ENCODE results near the gene WRAP73. TPM values are rescaled to one million over a fixed set of nuclear protein-coding genes. Genes with fewer than 3 reads are reported as not detected.

Gene WRAP73
- total RNA-seq, 1 donor from 2014 or later = 15.6 TPM

- Mint-ChIP-seq H3K36me3 (ENCODE audit: low read depth, unreplicated experiment) (no peaks in the 10 kb centered on the region), H3K27me3 (ENCODE audit: low read depth, unreplicated experiment) (peaks cover 17% of the 10 kb centered on the region), H3K9me3 (ENCODE audit: unreplicated experiment) (no peaks in the 10 kb centered on the region), H3K4me3 (ENCODE audit: unreplicated experiment) (no peak overlapping the region), H3K27ac (ENCODE audit: unreplicated experiment) (no peak overlapping the region), H3K4me1 (ENCODE audit: low read depth, unreplicated experiment) (no peaks in the 10 kb centered on the region)
- FAIRE-seq (no peak), DNase-seq (ENCODE audit: low read depth) (no peak)
- H3K9ac ChIP-seq (ENCODE audit: low read length) = no peak overlapping the region
- no peak overlapping the region for H3K27ac ChIP-seq (ENCODE audit: low read depth, low read length)
- peaks cover 9% of the 10 kb centered on the region for H3K27me3 ChIP-seq (ENCODE audit: insufficient read depth, low read length)
- no peaks in the 10 kb centered on the region for H3K79me2 ChIP-seq (ENCODE audit: insufficient read depth, low read length)
- no peak overlapping the region for H2AFZ ChIP-seq (ENCODE audit: low read depth, low read length)
- TF ChIP-seq EZH2 (IDR thresholded peaks at IDR 0.05; ENCODE audit: insufficient read depth, low read length) = no peak
- TF ChIP-seq CTCF (IDR thresholded peaks at IDR 0.05; ENCODE audit: insufficient read depth, low read depth, low read length) = no peak
- no peak overlapping the region for H3K4me3 ChIP-seq (ENCODE audit: insufficient read depth, low read depth, low read length)
- H3K4me1 ChIP-seq (ENCODE audit: insufficient read depth, low read length) = no peaks in the 10 kb centered on the region
- H3K4me2 ChIP-seq (ENCODE audit: low read length) = no peak overlapping the region
- H3K9me3 ChIP-seq (ENCODE audit: insufficient read depth, low read depth, low read length) = no peaks in the 10 kb centered on the region
- H4K20me1 ChIP-seq (ENCODE audit: insufficient read depth, low read length) = no peaks in the 10 kb centered on the region
- H3K36me3 ChIP-seq (ENCODE audit: insufficient read depth, low read length) = no peaks in the 10 kb centered on the region
Observed at GRCh38 chr1:3604997-3605823, 44.7 kb downstream of the WRAP73 start.

- TF ChIP-seq EZH2 (IDR thresholded peaks at IDR 0.05; ENCODE audit: insufficient read depth, low read length) = no peak
- no peak for TF ChIP-seq CTCF (IDR thresholded peaks at IDR 0.05; ENCODE audit: insufficient read depth, low read depth, low read length)
- no peaks in the 10 kb centered on the region for H3K4me1 ChIP-seq (ENCODE audit: insufficient read depth, low read length)
- H3K9me3 ChIP-seq (ENCODE audit: insufficient read depth, low read depth, low read length) = no peaks in the 10 kb centered on the region
- H3K4me3 Mint-ChIP-seq (ENCODE audit: unreplicated experiment) = no peak overlapping the region
- H3K9me3 Mint-ChIP-seq (ENCODE audit: unreplicated experiment) = no peaks in the 10 kb centered on the region
- H3K36me3 Mint-ChIP-seq (ENCODE audit: low read depth, unreplicated experiment) = no peaks in the 10 kb centered on the region
- H3K4me3 ChIP-seq (ENCODE audit: insufficient read depth, low read depth, low read length) = no peak overlapping the region
- no peak overlapping the region for H3K4me2 ChIP-seq (ENCODE audit: low read length)
- FAIRE-seq (no peak), DNase-seq (ENCODE audit: low read depth) (no peak)
- H3K4me1 Mint-ChIP-seq (ENCODE audit: low read depth, unreplicated experiment) = no peaks in the 10 kb centered on the region
- H3K27ac ChIP-seq (ENCODE audit: low read depth, low read length) = no peak overlapping the region
- H3K27ac Mint-ChIP-seq (ENCODE audit: unreplicated experiment) = no peak overlapping the region
- no peak overlapping the region for H2AFZ ChIP-seq (ENCODE audit: low read depth, low read length)
- no peaks in the 10 kb centered on the region for H3K36me3 ChIP-seq (ENCODE audit: insufficient read depth, low read length)
- no peak overlapping the region for H3K9ac ChIP-seq (ENCODE audit: low read length)
- H3K27me3 Mint-ChIP-seq (ENCODE audit: low read depth, unreplicated experiment) = peaks cover 17% of the 10 kb centered on the region
- peaks cover 9% of the 10 kb centered on the region for H3K27me3 ChIP-seq (ENCODE audit: insufficient read depth, low read length)
- no peaks in the 10 kb centered on the region for H4K20me1 ChIP-seq (ENCODE audit: insufficient read depth, low read length)
- H3K79me2 ChIP-seq (ENCODE audit: insufficient read depth, low read length) = no peaks in the 10 kb centered on the region
Observed at GRCh38 chr1:3604468-3604974, 45.4 kb downstream of the WRAP73 start.
